Osteocyte (in vitro differentiated cells): ENCODE measurements around the gene DPH2. TPM values are rescaled to one million over a fixed set of nuclear protein-coding genes. Genes with fewer than 3 reads are reported as not detected.

Source experiments
- DNase-seq: peaks from one replicate; pipeline ENCODE4 v3.0.0; 2021; ENCODE audit warnings: mixed read lengths; ENCODE audit not compliant: unreplicated experiment; ENCODE audit errors: extremely low spot score
- H3K27ac Mint-ChIP-seq: one replicate; pipeline ENCODE4 v1.8.0; 2021; ENCODE audit warnings: mild to moderate bottlenecking, mixed read lengths; ENCODE audit not compliant: unreplicated experiment
- H3K27me3 Mint-ChIP-seq: one replicate; pipeline ENCODE4 v1.8.0; 2021; ENCODE audit warnings: mixed read lengths; ENCODE audit not compliant: unreplicated experiment
- H3K36me3 Mint-ChIP-seq: one replicate; pipeline ENCODE4 v1.8.0; 2021; ENCODE audit warnings: mixed read lengths; ENCODE audit not compliant: unreplicated experiment
- H3K4me1 Mint-ChIP-seq: one replicate; pipeline ENCODE4 v1.8.0; 2021; ENCODE audit warnings: mixed read lengths; ENCODE audit not compliant: unreplicated experiment
- H3K4me3 Mint-ChIP-seq: one replicate; pipeline ENCODE4 v1.8.0; 2021; ENCODE audit warnings: mild to moderate bottlenecking, moderate library complexity, mixed read lengths; ENCODE audit not compliant: unreplicated experiment
- H3K9me3 Mint-ChIP-seq: one replicate; pipeline ENCODE4 v1.8.0; 2021; ENCODE audit warnings: mixed read lengths; ENCODE audit not compliant: unreplicated experiment
- total RNA-seq: library from RNA; stranded (reverse); gene quantifications from 2 replicates; pipeline ENCODE4 v1.2.1, GENCODE V29; 2021
- TF ChIP-seq, protein P1 (sequence below): fragments of 200-600 bp; sonication (generic); IDR thresholded peaks from 2 replicates; pipeline ENCODE4 v1.5.0; 2021; ENCODE audit warnings: antibody characterized with exemption, mild to moderate bottlenecking, moderate library complexity

Gene DPH2
- total RNA-seq, 1 donor from 2014 or later = 22.4 TPM

DNA sequence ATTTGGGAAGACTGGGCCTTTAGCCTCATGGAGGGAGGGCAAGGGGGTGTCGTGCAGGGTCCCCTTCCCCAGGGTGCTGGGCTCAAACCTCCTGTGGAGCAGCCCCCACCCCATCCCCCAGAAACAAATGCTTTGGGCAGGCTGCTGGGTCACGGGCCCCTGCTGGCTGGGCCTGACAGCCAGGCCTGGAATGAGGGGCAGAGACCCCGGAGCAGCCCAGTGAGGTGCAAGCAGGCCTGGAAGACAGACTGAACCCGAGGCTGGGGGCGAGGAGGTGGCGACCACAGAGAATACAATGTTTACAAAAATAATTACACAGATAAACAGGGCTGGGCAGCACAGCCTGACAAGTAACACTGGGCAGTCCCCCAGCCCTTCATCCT lies 26.9 kb downstream of the DPH2 start:
- H3K9me3 Mint-ChIP-seq = no peaks in the 10 kb centered on the region
- H3K36me3 Mint-ChIP-seq = peaks cover 13% of the 10 kb centered on the region
- no peak overlapping the region for H3K27ac Mint-ChIP-seq
- H3K27me3 Mint-ChIP-seq = no peaks in the 10 kb centered on the region
- TF ChIP-seq, protein P1, sequence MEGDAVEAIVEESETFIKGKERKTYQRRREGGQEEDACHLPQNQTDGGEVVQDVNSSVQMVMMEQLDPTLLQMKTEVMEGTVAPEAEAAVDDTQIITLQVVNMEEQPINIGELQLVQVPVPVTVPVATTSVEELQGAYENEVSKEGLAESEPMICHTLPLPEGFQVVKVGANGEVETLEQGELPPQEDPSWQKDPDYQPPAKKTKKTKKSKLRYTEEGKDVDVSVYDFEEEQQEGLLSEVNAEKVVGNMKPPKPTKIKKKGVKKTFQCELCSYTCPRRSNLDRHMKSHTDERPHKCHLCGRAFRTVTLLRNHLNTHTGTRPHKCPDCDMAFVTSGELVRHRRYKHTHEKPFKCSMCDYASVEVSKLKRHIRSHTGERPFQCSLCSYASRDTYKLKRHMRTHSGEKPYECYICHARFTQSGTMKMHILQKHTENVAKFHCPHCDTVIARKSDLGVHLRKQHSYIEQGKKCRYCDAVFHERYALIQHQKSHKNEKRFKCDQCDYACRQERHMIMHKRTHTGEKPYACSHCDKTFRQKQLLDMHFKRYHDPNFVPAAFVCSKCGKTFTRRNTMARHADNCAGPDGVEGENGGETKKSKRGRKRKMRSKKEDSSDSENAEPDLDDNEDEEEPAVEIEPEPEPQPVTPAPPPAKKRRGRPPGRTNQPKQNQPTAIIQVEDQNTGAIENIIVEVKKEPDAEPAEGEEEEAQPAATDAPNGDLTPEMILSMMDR = no peak
- H3K4me3 Mint-ChIP-seq = no peak overlapping the region
- H3K4me1 Mint-ChIP-seq = peaks cover 9% of the 10 kb centered on the region
- DNase-seq = no peak

DNA sequence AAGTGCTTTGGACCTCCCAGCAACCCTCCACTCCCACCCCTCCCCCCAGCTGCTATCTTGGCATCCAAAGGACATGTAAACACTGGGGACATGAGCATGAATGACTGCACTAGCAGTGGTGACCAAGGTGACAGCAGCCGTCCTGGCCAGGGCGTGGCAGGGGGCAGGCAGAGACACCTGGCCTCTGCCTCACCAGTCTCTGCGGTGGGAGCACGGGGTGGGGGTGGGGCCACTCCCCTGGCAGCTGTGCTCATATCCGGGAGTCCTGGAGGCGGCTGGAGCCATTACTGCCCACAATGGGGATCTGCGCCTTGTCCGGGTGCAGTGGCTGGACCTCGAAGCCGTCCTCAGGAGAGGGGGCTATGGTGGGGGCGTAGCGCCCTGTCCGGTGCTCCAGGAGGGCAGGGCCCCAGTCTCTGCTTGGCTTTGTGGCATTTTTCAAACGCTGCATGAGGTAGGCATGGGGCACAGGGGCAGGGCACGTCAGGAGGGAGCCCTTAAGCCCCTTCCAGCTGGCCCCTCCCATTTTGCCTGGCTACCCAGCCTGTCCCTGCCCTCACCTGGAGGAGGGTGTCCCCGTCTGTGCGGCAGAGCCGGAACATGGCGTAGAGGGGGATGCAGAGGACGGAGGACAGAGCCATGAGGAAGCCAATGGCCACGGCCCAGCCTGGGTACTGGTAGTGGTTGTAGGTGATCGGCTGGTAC lies 27.6 kb downstream of the DPH2 start:
- Mint-ChIP-seq H3K27me3 (no peaks in the 10 kb centered on the region), H3K4me3 (no peak overlapping the region), H3K27ac (no peak overlapping the region), H3K9me3 (no peaks in the 10 kb centered on the region), H3K4me1 (peaks cover 3% of the 10 kb centered on the region), H3K36me3 (peaks cover 13% of the 10 kb centered on the region)
- DNase-seq = no peak
- TF ChIP-seq, protein P1 = no peak

DNA sequence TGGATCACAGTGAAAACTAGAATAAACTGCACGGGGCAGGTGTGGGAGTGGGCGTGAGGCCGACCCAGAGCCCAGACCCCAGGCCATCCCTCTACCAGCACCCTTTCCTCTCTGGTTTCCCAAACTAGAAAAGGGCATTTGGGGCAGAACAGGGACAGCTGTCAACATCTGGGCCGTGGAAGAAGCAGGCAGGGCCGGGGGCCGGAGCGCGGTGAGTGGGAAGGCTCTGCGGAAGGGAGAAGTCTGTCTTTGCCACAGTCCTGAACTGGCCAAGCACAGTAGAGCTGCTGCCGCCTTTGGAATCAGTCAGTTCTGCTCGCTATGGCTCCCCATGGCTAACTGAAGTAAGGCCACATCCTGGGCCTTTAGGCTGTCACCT lies 28.2 kb downstream of the DPH2 start:
- Mint-ChIP-seq H3K36me3 (peaks cover 13% of the 10 kb centered on the region), H3K4me1 (peaks cover 3% of the 10 kb centered on the region), H3K4me3 (no peak overlapping the region), H3K27ac (no peak overlapping the region), H3K9me3 (no peaks in the 10 kb centered on the region), H3K27me3 (no peaks in the 10 kb centered on the region)
- TF ChIP-seq, protein P1 = no peak
- DNase-seq = no peak

DNA sequence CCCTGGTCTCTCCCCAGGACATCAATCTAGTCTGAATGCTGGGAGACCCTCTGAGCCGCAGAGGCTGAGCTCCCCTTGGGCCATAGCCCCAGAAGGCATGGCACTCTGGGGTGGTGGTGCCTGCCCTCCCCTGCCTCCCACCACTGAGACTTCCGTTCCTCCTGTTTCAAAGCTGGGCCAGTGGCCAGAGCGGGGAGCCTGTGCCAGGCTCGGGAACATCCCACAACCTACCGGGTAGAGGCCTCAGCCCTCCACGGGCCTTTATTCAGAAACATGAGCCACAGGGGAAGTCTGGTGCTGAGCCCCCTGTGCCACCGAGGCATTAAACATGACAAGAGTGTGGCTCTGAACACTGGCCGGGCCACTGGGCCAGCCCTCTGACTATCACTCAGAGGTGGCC lies 29.6 kb downstream of the DPH2 start:
- DNase-seq = no peak
- Mint-ChIP-seq H3K4me1 (peaks cover 3% of the 10 kb centered on the region), H3K36me3 (peaks cover 15% of the 10 kb centered on the region), H3K9me3 (no peaks in the 10 kb centered on the region), H3K27ac (no peak overlapping the region), H3K27me3 (no peaks in the 10 kb centered on the region), H3K4me3 (no peak overlapping the region)
- TF ChIP-seq, protein P1 = no peak

DNA sequence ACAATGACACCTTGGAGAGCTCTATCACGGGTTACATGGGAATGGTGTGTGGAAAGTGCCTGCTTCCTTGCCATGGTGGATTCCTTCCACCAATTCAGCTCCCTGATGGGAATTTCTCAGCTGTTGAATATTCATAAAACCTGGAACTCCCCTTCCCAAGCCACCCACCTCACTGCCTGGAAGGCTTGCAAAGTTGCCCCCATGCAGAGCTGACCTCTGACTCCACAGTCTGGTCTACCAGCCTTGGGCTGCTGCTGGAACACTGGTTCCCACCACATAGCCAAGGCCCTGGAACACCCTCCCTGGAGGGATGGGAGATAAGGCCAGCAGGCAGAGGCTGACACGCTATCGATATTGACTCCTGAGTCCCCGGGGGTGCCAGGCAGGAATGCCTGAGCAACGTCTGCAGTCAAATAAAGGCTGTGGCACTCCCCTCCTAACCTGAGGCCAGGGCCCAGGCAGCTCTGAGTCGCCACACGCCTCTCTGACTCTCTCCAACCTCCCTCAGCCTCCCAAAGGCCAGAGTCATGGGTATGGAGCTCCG lies 30.4 kb downstream of the DPH2 start:
- peaks cover 19% of the 10 kb centered on the region for H3K36me3 Mint-ChIP-seq
- TF ChIP-seq, protein P1 = no peak
- no peak overlapping the region for H3K27ac Mint-ChIP-seq
- H3K9me3 Mint-ChIP-seq = no peaks in the 10 kb centered on the region
- no peak for DNase-seq
- H3K4me1 Mint-ChIP-seq = no peaks in the 10 kb centered on the region
- no peak overlapping the region for H3K4me3 Mint-ChIP-seq
- H3K27me3 Mint-ChIP-seq = no peaks in the 10 kb centered on the region
